SJCRH30 (cell line): ENCODE results near the gene SUGCT. TPM values are rescaled to one million over a fixed set of nuclear protein-coding genes. Genes with fewer than 3 reads are reported as not detected.

ENCODE experiments used
- DNase-seq, 2 experiments: peaks; one replicate each; pipeline ENCODE4 v3.0.0-alpha.2; 2015 to 2020
- H3K27ac ChIP-seq: fragments of 250-450 bp; sonication (Bioruptor Pico); 2 replicates; pipeline ENCODE4 v1.5.1; 2020; ENCODE audit warnings: mild to moderate bottlenecking, moderate library complexity
- H3K27me3 ChIP-seq: fragments of 250-450 bp; sonication (Bioruptor Pico); 2 replicates; pipeline ENCODE4 v1.5.1; 2020; ENCODE audit warnings: mild to moderate bottlenecking, moderate library complexity
- H3K36me3 ChIP-seq: fragments of 250-450 bp; sonication (Bioruptor Pico); 2 replicates; pipeline ENCODE4 v1.5.1; 2020; ENCODE audit warnings: mild to moderate bottlenecking, moderate library complexity
- H3K4me1 ChIP-seq: fragments of 250-450 bp; sonication (Bioruptor Pico); 2 replicates; pipeline ENCODE4 v1.5.1; 2020; ENCODE audit warnings: mild to moderate bottlenecking, moderate library complexity
- H3K4me3 ChIP-seq: fragments of 250-450 bp; sonication (Bioruptor Pico); 2 replicates; pipeline ENCODE4 v1.5.1; 2020; ENCODE audit warnings: mild to moderate bottlenecking, moderate library complexity
- H3K9me3 ChIP-seq: fragments of 250-450 bp; sonication (Bioruptor Pico); replicated peaks from 2 replicates; pipeline ENCODE4 v1.5.1; 2020; ENCODE audit warnings: mild to moderate bottlenecking, moderate library complexity
- total RNA-seq: library from RNA; depleted of rRNA; stranded (reverse); fragments of >200 nt; shearing (Covaris generic); gene quantifications from 2 replicates; pipeline ENCODE4 v1.2.3, GENCODE V29; 2014

Gene SUGCT
- total RNA-seq, 1 experiment from 2014 or later: 4.8 TPM

GRCh38 chr7:40714363-40715052, 579.7 kb downstream of the SUGCT start:
- Histone ChIP-seq H3K4me3 (no peak overlapping the region), H3K27ac (no peak overlapping the region), H3K4me1 (peaks cover 16% of the 10 kb centered on the region), H3K36me3 (no peaks in the 10 kb centered on the region), H3K9me3 (no peaks in the 10 kb centered on the region), H3K27me3 (no peaks in the 10 kb centered on the region)
- no peak for DNase-seq

GRCh38 chr7:40715053-40715430, 580.2 kb downstream of the SUGCT start:
- Histone ChIP-seq H3K27ac (no peak overlapping the region), H3K4me3 (no peak overlapping the region), H3K36me3 (no peaks in the 10 kb centered on the region), H3K9me3 (no peaks in the 10 kb centered on the region), H3K27me3 (no peaks in the 10 kb centered on the region), H3K4me1 (peaks cover 16% of the 10 kb centered on the region)
- DNase-seq: no peak

- Histone ChIP-seq H3K27me3 (no peaks in the 10 kb centered on the region), H3K4me3 (no peak overlapping the region), H3K4me1 (peaks cover 22% of the 10 kb centered on the region), H3K36me3 (no peaks in the 10 kb centered on the region), H3K27ac (no peak overlapping the region), H3K9me3 (no peaks in the 10 kb centered on the region)
- peak in 1 of 2 experiments; percentile 12 for DNase-seq
Observed at GRCh38 chr7:40716052-40716451, 581.2 kb downstream of the SUGCT start.

- H3K9me3 ChIP-seq: no peaks in the 10 kb centered on the region
- H3K27ac ChIP-seq: peak overlapping the region; percentile 18; the same call in 1 of the 2 replicates
- H3K4me1 ChIP-seq: peaks cover 34% of the 10 kb centered on the region
- H3K27me3 ChIP-seq: no peaks in the 10 kb centered on the region
- H3K36me3 ChIP-seq: no peaks in the 10 kb centered on the region
- peak overlapping the region; percentile 43 for H3K4me3 ChIP-seq
- DNase-seq: peak; percentile 96
Observed at GRCh38 chr7:40717242-40717641, 582.4 kb downstream of the SUGCT start.

GRCh38 chr7:40720416-40720815, 585.6 kb downstream of the SUGCT start:
- DNase-seq: no peak
- Histone ChIP-seq H3K36me3 (no peaks in the 10 kb centered on the region), H3K27ac (no peak overlapping the region)

GRCh38 chr7:40721342-40721949, 586.6 kb downstream of the SUGCT start:
- Histone ChIP-seq H3K9me3 (no peaks in the 10 kb centered on the region), H3K27me3 (no peaks in the 10 kb centered on the region), H3K4me1 (peaks cover 32% of the 10 kb centered on the region), H3K27ac (peak overlapping the region; percentile 15; the same call in 1 of the 2 replicates), H3K4me3 (no peak overlapping the region), H3K36me3 (no peaks in the 10 kb centered on the region)
- peak in 1 of 2 experiments; percentile 10 for DNase-seq

More at GRCh38 chr7:40720416-40720815, 585.6 kb downstream of the SUGCT start:
- Histone ChIP-seq H3K27me3 (no peaks in the 10 kb centered on the region), H3K9me3 (no peaks in the 10 kb centered on the region), H3K4me3 (no peak overlapping the region), H3K4me1 (peaks cover 40% of the 10 kb centered on the region)

GRCh38 chr7:40722242-40722641, 587.4 kb downstream of the SUGCT start:
- H3K9me3 ChIP-seq: no peaks in the 10 kb centered on the region

GRCh38 chr7:40723829-40724228, 589.0 kb downstream of the SUGCT start:
- no peaks in the 10 kb centered on the region for H3K27me3 ChIP-seq
- H3K4me1 ChIP-seq: peaks cover 24% of the 10 kb centered on the region
- no peak for DNase-seq
- no peak overlapping the region for H3K4me3 ChIP-seq
- no peaks in the 10 kb centered on the region for H3K9me3 ChIP-seq
- H3K27ac ChIP-seq: no peak overlapping the region
- no peaks in the 10 kb centered on the region for H3K36me3 ChIP-seq

More at GRCh38 chr7:40722242-40722641, 587.4 kb downstream of the SUGCT start:
- Histone ChIP-seq H3K4me1 (peaks cover 26% of the 10 kb centered on the region), H3K36me3 (no peaks in the 10 kb centered on the region), H3K4me3 (no peak overlapping the region), H3K27me3 (no peaks in the 10 kb centered on the region), H3K27ac (peak overlapping the region; percentile 15; the same call in 1 of the 2 replicates)
- DNase-seq: no peak

GRCh38 chr7:40726559-40726958, 591.8 kb downstream of the SUGCT start:
- DNase-seq: no peak
- H3K27ac ChIP-seq: no peak overlapping the region
- no peaks in the 10 kb centered on the region for H3K27me3 ChIP-seq
- H3K4me3 ChIP-seq: no peak overlapping the region
- H3K9me3 ChIP-seq: no peaks in the 10 kb centered on the region
- no peaks in the 10 kb centered on the region for H3K36me3 ChIP-seq
- H3K4me1 ChIP-seq: peaks cover 13% of the 10 kb centered on the region

GRCh38 chr7:40733114-40733513, 598.3 kb downstream of the SUGCT start:
- DNase-seq: peak in 1 of 2 experiments; percentile 11
- H3K4me3 ChIP-seq: no peak overlapping the region
- no peaks in the 10 kb centered on the region for H3K36me3 ChIP-seq
- H3K27ac ChIP-seq: no peak overlapping the region
- H3K4me1 ChIP-seq: peaks cover 7% of the 10 kb centered on the region; the same call in 1 of the 2 replicates
- H3K27me3 ChIP-seq: no peaks in the 10 kb centered on the region
- no peaks in the 10 kb centered on the region for H3K9me3 ChIP-seq

GRCh38 chr7:40733578-40733977, 598.8 kb downstream of the SUGCT start:
- Histone ChIP-seq H3K4me1 (peaks cover 7% of the 10 kb centered on the region; the same call in 1 of the 2 replicates), H3K36me3 (no peaks in the 10 kb centered on the region), H3K27ac (no peak overlapping the region), H3K4me3 (no peak overlapping the region), H3K27me3 (no peaks in the 10 kb centered on the region), H3K9me3 (no peaks in the 10 kb centered on the region)
- DNase-seq: no peak

- no peak overlapping the region for H3K4me3 ChIP-seq
- no peaks in the 10 kb centered on the region for H3K9me3 ChIP-seq
- no peaks in the 10 kb centered on the region for H3K27me3 ChIP-seq
- H3K4me1 ChIP-seq: no peaks in the 10 kb centered on the region
- H3K27ac ChIP-seq: no peak overlapping the region
- H3K36me3 ChIP-seq: no peaks in the 10 kb centered on the region
- DNase-seq: no peak
Observed at GRCh38 chr7:40739257-40739656, 604.5 kb downstream of the SUGCT start.

GRCh38 chr7:40742270-40742669, 607.5 kb downstream of the SUGCT start:
- H3K27ac ChIP-seq: no peak overlapping the region
- H3K27me3 ChIP-seq: 0 out of 2 replicates have a peak, but pooled peaks cover 3% of the 10 kb centered on the region
- no peaks in the 10 kb centered on the region for H3K4me1 ChIP-seq
- H3K9me3 ChIP-seq: no peaks in the 10 kb centered on the region
- H3K36me3 ChIP-seq: no peaks in the 10 kb centered on the region
- no peak for DNase-seq
- H3K4me3 ChIP-seq: no peak overlapping the region

GRCh38 chr7:40746841-40747556, 612.2 kb downstream of the SUGCT start:
- Histone ChIP-seq H3K4me3 (no peak overlapping the region), H3K4me1 (no peaks in the 10 kb centered on the region), H3K9me3 (no peaks in the 10 kb centered on the region), H3K36me3 (no peaks in the 10 kb centered on the region), H3K27ac (no peak overlapping the region), H3K27me3 (peaks cover 3% of the 10 kb centered on the region; the same call in 1 of the 2 replicates)
- no peak for DNase-seq

- Histone ChIP-seq H3K4me3 (no peak overlapping the region), H3K9me3 (no peaks in the 10 kb centered on the region), H3K4me1 (no peaks in the 10 kb centered on the region), H3K36me3 (no peaks in the 10 kb centered on the region), H3K27me3 (peaks cover 3% of the 10 kb centered on the region; the same call in 1 of the 2 replicates), H3K27ac (no peak overlapping the region)
- DNase-seq: no peak
Observed at GRCh38 chr7:40747856-40748255, 613.1 kb downstream of the SUGCT start.
